Skeletal muscle cell (primary cell): ENCODE results near the gene PRPSAP2.
"Not testable (repeated sequence)": the region's sequence is repeated elsewhere in the genome, so short reads cannot be mapped to it uniquely, and the experiment has no call there.

ENCODE experiments used
- DNase-seq: peaks from one replicate; pipeline ENCODE4 v3.0.0-alpha.2; 2010; ENCODE audit warnings: low read depth
- H3K4me3 ChIP-seq: 2 replicates; pipeline ENCODE4 v1.5.1; 2011; ENCODE audit warnings: low read depth, mild to moderate bottlenecking, control low read depth, low read length, moderate library complexity

Gene PRPSAP2

GRCh38 chr17:18932360-18933055 lies 74.6 kb downstream of the PRPSAP2 start:
- H3K4me3 ChIP-seq: no peak overlapping the region
- DNase-seq: no peak

GRCh38 chr17:18933102-18934058 lies 75.4 kb downstream of the PRPSAP2 start:
- no peak for DNase-seq
- no peak overlapping the region for H3K4me3 ChIP-seq

- no peak for DNase-seq
Observed at GRCh38 chr17:18937981-18938691, 80.2 kb downstream of the PRPSAP2 start.

GRCh38 chr17:18938692-18939023 lies 80.7 kb downstream of the PRPSAP2 start:
- H3K4me3 ChIP-seq: no peak overlapping the region
- DNase-seq: no peak

More at GRCh38 chr17:18937981-18938691, 80.2 kb downstream of the PRPSAP2 start:
- H3K4me3 ChIP-seq: no peak overlapping the region

- no peak for DNase-seq
- H3K4me3 ChIP-seq: no peak overlapping the region
Observed at GRCh38 chr17:18944646-18945045, 86.7 kb downstream of the PRPSAP2 start.

- H3K4me3 ChIP-seq: no peak overlapping the region
- no peak for DNase-seq
Observed at GRCh38 chr17:18946536-18946935, 88.6 kb downstream of the PRPSAP2 start.

GRCh38 chr17:18947866-18948265 lies 89.9 kb downstream of the PRPSAP2 start:
- no peak overlapping the region for H3K4me3 ChIP-seq
- no peak for DNase-seq

- H3K4me3 ChIP-seq: no peak overlapping the region
- no peak for DNase-seq
Observed at GRCh38 chr17:18948476-18949006, 90.6 kb downstream of the PRPSAP2 start.

- no peak overlapping the region for H3K4me3 ChIP-seq
- no peak for DNase-seq
Observed at GRCh38 chr17:18949566-18949965, 91.6 kb downstream of the PRPSAP2 start.

- DNase-seq: no peak
- H3K4me3 ChIP-seq: no peak overlapping the region
Observed at GRCh38 chr17:18950346-18950745, 92.4 kb downstream of the PRPSAP2 start.

GRCh38 chr17:18950944-18951905 lies 93.3 kb downstream of the PRPSAP2 start:
- H3K4me3 ChIP-seq: no peak overlapping the region
- DNase-seq: no peak

- no peak within 1 kb of the TSS for H3K4me3 ChIP-seq
- no peak for DNase-seq
Observed at GRCh38 chr17:18951941-18952842, 94.3 kb downstream of the PRPSAP2 start, which contains the start of gene SLC5A10. TSS of gene SLC5A10 (plus strand) at chr17:18952165. CDS start at chr17:18952206, 41 bp downstream.

- DNase-seq: no peak
- H3K4me3 ChIP-seq: no peak overlapping the region
Observed at GRCh38 chr17:18953231-18953728, 95.3 kb downstream of the PRPSAP2 start.

- no peak for DNase-seq
- no peak overlapping the region for H3K4me3 ChIP-seq
Observed at GRCh38 chr17:18954321-18954720, 96.4 kb downstream of the PRPSAP2 start.

- H3K4me3 ChIP-seq: no peak overlapping the region
Observed at GRCh38 chr17:18955009-18955408, 97.1 kb downstream of the PRPSAP2 start.

GRCh38 chr17:18956021-18956420 lies 98.1 kb downstream of the PRPSAP2 start:
- H3K4me3 ChIP-seq, DNase-seq: not testable (repeated sequence)

More at GRCh38 chr17:18955009-18955408, 97.1 kb downstream of the PRPSAP2 start:
- DNase-seq: no peak

- DNase-seq: no peak
Observed at GRCh38 chr17:18956581-18956980, 98.7 kb downstream of the PRPSAP2 start.

More at GRCh38 chr17:18956581-18956980, 98.7 kb downstream of the PRPSAP2 start:
- no peak overlapping the region for H3K4me3 ChIP-seq
